ENCODE measurements around the gene BDKRB2.

BDKRB2 gene

GRCh38 chr14:96187216-96188031 is 17.2 kb upstream of the BDKRB2 start:
- no peak overlapping the region for H3K4me3 ChIP-seq
- DNase-seq (ENCODE audit: low spot score), result no peak
- TF ChIP-seq CTCF (IDR thresholded peaks at IDR 0.05), result no peak
- no peak overlapping the region for H3K27ac ChIP-seq

GRCh38 chr14:96189281-96189711 is 15.3 kb upstream of the BDKRB2 start:
- H3K4me3 ChIP-seq, result no peak overlapping the region
- H3K27ac ChIP-seq, result no peak overlapping the region
- no peak for DNase-seq (ENCODE audit: low spot score)
- TF ChIP-seq CTCF (IDR thresholded peaks at IDR 0.05), result no peak

- TF ChIP-seq CTCF (IDR thresholded peaks at IDR 0.05), result no peak
- H3K4me3 ChIP-seq, result no peak overlapping the region
- no peak overlapping the region for H3K27ac ChIP-seq
- no peak for DNase-seq (ENCODE audit: low spot score)
These were observed 13.3 kb upstream of the BDKRB2 start for GRCh38 chr14:96191353-96191752.

GRCh38 chr14:96191841-96192462 is 12.7 kb upstream of the BDKRB2 start:
- TF ChIP-seq CTCF (IDR thresholded peaks at IDR 0.05), result no peak
- Histone ChIP-seq H3K27ac (no peak overlapping the region), H3K4me3 (no peak overlapping the region)
- no peak for DNase-seq (ENCODE audit: low spot score)

GRCh38 chr14:96192975-96193805 is 11.4 kb upstream of the BDKRB2 start:
- TF ChIP-seq CTCF (IDR thresholded peaks at IDR 0.05), result no peak
- DNase-seq (ENCODE audit: low spot score), result no peak
- H3K27ac ChIP-seq, result peak overlapping the region in 1 of 2 donors; percentile 37
- no peak overlapping the region for H3K4me3 ChIP-seq

GRCh38 chr14:96194262-96194656 is 10.4 kb upstream of the BDKRB2 start:
- no peak overlapping the region for H3K4me3 ChIP-seq
- TF ChIP-seq CTCF (IDR thresholded peaks at IDR 0.05), result no peak
- no peak for DNase-seq (ENCODE audit: low spot score)
- H3K27ac ChIP-seq, result no peak overlapping the region

Data from coronary artery (tissue), 2 donors.